HG03139 (cell line): ENCODE data around the gene RIN3.

Experiments used
- ATAC-seq: cut with Tn5 transposase; IDR thresholded peaks from one replicate; pipeline ENCODE4 v1.9.1; 2021; ENCODE audit not compliant: unreplicated experiment

Gene RIN3

DNA sequence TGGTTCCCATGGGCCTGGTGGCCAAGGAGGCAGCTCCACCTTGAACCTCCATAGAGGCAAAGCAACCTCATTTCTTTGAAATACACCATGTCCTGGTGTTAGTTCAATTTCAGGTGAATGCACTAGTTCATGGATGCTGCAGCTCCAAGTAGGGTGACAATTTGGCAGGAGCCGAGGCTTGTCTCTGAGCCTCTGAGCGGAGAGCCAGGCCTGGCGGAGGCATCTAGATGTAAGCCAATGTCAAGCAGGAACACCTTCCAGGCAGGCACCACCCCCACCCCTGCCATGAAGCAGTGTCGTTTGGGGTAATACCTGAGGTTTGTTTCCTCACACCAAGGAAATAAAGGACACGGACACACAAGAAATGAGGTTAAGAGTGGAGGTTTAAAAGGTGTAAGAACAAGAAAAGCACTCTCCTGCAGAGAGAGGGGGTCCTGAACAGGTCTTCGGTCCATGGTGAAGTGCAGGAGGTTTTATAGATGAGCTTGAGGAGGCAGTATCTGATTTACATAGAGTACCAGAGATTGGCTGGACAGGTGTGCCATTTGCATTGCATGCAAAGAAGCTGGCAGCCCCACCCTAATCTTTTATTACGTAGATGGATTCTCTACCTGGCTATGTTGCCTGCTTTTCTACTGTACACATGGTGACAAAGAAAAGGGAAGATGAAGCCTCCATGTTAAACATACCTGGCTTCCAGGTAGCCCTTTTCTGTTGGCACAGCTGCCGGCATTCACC, 60.3 kb downstream of the RIN3 start:
- no peak for ATAC-seq

DNA sequence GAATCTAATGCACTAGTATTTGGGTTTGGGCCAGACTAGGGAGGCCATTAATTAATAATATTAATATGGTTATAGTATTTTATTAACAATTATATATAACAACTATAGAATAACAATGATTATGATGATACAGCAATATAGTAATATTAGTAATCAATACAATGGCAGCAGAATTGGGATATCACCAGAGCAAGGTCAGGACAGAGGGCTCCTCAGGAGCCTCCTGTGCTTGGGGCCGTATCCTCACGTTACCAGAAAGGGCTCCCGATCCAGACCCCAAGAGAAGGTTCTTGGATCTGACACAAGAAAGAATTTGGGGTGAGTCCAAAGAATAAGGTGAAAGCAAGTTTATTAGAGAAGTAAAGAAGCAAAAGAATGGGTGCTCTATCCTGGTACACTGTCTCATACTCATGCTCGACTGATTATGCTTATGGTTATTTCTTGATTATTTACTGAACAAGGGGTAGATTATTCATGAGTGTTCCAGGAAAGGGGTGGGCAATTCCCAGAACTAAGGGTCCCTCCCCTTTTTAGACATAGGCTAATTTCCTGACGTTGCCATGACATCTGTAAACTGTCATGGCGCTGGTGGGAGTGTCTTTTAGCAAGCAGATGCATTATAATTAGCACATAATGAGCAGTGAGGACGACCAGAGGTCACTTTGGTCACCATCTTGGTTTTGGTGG, 61.6 kb downstream of the RIN3 start:
- no peak for ATAC-seq

DNA sequence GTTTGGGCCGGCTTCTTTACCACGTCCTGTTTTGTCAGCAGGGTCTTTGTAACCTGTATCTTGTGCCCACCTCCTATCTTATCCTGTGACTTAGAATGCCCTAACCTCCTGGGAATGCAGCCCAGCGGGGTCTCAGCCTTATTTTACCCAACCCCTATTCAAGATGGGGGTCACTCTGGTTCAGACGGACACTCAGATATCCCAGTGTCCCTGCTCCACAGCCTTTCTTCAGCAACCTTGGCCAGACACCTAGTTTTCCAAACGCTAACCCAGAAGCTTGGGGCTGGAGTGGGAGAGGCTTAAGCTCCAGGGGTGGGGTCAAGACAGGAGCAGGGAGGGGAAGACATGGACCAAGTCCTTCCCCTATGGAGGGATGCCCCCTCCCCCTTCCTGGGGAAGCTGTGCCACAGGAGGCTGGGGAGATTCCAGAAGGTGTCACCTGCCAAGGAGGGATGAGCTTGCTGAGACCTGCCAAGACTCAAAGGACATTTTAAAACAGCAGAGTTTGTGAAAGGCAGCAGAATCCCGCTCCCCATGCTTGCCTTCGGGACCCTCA, 62.2 kb downstream of the RIN3 start:
- ATAC-seq: no peak

DNA sequence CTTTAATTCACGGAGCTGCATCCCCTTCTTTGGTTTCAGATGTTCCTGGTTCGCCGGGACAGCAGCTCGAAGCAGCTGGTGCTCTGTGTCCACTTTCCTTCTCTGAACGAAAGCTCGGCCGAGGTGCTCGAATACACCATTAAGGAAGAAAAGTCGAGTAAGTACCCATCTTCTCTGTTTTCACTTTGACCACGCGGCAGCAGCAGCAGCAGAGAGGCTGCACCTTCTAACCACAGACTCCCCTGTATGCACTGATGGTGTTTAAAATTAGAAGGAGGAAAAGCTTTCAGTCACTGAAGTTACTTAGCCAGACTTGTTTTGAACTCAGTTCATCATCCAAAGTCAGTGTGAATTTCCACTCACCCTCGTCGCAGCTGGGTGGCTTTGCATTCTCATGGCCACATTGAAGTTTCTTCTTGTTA, 63.8 kb downstream of the RIN3 start:
- ATAC-seq: peak; percentile 70

DNA sequence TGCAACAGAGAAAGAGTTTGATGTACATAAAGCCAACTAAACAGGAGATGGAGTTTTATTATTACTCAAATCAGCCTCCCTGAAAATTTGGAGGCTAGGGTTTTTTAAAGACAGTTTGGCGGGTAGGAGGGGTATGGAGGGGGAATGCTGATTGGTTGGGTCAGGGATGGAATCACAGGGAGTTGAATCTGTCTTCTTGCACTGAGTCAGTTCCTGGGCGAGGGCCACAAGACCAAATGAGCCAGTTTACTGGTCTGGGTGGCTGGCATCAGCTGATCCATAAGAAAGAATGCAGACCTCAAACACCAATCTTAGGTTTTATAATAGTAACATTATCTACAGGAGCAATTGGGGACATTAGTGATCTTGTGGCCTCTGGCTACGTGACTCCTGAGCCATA, 64.9 kb downstream of the RIN3 start:
- ATAC-seq: no peak

DNA sequence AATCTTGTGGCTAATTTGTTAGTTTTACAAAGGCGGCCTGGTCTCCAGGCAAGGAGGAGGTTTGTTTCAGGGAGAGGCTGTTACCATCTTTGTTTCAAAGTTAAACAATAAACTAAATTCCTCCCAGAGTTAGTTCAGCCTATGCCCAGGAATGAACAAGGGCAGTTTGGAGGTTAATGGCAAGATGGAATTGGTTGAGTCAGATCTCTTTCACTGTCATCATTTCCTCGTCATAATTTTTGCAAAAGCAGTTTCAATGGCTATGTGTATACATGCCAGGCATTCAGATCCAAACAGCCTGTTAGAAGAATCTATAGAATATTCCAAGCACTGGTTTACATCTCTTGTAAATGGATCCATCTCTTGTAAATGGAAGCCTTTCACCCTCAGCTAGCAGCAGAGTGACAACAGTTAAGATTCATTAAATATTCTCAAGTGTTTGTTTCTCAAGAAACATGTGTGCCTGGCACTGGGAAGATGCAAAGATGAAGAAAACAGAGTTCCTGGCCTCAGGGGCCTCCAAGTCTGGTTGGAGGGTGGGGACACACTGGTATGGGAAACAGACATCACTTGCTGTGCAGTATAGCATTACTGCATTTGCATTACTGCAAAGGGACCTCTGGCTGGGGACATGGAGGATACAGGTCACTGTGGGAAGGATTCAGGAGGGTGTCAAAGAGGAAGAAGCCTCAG, 65.8 kb downstream of the RIN3 start:
- no peak for ATAC-seq

DNA sequence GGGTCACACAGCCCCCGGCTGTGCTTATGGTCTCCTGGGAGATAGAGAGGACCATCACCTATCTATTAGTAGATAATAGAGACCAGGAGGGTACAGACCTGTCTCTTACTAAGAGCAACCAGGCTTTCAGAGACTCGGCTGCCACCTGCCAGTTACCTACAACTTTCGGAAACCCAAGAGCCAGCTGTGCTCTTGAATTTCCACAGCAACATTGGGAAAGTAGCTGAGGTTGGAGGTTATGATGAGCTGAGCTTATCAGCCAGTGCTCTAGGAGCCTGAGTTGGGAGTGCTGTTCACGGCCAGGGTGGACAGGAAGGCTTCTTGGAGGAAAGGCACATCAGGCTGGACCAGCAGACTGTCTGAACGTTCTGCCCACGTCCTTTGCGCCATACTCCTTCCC, 67.6 kb downstream of the RIN3 start:
- no peak for ATAC-seq

DNA sequence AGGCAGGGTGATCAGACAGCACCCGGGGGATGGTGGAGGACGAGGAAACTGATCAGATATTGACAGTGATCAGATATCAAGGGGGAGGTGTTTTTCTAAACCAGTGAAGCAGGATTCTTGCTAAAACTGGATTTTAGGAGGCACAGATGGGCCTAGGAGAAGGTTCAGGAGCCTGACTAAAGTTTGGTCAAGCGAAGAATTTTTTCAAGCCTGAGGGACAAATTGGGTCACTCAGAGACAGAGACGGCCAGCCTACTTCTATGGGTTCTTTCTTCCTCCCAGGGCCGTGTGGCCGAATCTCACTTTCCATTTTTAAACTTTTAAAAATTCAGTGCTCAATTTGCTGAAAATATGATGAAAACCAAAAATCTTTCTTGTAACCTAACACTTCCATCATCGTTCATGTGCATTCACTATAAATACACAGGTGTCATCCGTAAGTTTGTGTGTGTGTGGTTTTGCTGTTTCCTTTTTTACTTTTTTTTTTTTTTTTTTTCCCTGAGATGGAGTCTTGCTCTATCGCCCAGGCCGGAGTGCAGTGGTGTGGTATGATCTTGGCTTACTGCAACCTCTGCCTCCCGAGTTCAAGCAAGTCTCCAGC, 68.5 kb downstream of the RIN3 start:
- ATAC-seq: no peak

DNA sequence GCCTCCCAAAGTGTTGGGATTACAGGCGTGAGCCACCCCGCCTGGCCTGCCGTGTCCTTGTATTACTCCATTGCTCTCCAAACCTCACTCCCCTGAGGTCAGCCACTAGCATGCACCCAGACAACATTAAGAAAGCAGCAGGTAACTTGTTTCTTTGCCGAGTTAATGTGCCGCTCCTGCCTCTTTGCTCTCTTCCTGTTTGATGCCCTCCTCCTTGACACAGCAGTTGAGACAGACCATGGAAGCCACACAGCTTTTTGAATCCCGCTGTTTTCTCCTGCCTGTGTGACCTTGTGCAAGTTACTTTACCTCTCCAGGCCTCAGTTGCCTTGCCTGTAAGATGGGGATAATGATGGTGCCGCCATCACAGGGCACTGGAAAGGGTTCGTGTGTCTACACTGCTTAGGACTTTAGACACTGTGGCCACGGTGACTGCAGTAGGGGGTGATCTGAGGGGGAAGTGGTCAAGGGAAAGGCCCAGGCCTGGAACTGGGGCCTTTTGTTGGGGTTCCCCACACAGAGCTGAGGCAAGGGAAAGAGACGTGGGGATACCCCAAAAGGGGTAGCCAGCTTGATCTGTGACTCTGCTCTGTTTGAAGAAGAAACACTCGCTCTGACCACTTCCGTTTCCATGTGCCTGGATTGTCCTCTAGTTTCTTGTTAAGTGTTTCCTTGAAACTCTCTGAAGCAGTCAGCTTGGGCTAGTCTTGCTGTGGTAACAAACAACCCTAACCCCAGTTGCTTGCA, 69.3 kb downstream of the RIN3 start:
- ATAC-seq: peak; percentile 37

DNA sequence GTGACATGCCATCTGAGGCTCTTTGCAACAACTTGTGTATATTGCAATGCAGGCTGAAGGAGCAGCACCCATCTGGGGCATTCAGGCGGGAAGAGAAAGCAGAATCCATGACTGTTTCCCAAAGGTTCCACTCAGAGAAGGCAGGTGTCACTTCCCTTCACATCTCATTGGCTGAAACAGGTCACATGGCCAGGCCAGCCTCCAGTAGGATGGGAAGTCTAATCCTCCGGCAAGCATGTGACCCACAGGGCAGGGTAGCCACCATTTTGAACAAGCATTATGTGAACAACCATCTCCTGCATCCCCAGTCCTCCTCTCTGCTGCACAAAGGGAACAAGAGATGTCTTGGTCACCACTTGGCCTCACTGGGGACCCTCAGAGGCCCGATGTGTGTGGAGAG, 70.6 kb downstream of the RIN3 start:
- no peak for ATAC-seq

DNA sequence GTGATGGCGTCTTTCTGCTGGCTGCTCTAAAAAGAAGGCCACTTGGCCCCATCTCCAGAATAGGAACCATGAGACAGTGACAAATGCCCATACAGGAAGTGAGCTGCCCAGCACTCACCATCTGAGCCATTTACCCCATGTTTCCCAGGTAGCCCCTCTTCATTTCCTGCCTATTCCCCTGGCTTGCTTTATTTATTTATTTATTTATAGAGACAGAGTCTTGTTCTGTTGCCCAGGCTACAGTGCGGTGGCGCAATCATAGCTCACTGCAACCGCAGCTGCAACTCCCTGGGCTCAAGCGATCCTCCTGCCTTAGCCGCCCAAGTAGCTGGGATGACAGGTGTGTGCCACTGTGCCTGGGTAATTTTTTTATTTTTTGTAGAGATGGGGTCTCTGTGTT, 71.2 kb downstream of the RIN3 start:
- ATAC-seq: no peak

DNA sequence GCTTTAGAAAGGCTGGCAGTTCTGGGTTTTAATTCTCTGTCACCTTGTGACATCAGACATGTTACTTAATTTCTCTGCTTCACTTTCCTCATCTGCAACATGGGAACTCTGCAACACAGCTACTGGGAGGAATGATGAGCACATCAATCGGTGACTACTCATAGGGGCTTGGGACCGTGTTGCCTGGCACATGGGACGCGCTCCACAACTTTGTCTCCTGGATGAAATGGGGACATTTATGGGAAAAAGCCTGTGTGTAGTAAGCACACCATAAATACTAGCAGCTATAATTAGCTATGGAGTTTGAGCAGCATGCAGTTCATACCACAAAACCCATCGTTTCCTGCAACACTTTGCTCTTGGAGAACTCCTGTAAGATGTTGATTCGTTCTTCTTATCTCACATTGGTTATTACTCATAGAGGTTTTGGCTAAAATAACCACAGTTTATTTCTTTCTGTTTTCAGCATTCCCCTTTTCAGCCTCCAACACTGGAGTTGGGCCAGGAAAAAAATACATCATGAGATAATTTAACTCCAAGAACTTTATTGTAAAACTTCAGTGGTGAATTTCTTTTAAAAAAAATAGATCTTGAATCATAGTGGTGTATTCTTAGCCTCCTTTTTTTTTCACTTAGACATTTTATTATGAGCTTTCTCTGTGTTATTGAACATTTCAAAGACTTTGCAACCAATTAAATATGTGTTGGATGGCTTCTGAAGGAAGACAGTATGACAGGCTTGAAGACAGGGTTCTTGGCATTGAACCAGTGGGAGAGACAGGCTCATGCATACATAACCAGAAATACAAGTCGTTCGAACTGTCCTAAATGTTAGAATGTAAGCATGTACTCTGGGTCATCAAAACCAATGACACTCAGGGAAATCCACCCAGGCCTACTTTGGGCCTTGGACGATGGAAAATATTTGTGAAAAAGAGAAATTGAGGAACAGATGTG, 72.7 kb downstream of the RIN3 start:
- ATAC-seq: no peak

DNA sequence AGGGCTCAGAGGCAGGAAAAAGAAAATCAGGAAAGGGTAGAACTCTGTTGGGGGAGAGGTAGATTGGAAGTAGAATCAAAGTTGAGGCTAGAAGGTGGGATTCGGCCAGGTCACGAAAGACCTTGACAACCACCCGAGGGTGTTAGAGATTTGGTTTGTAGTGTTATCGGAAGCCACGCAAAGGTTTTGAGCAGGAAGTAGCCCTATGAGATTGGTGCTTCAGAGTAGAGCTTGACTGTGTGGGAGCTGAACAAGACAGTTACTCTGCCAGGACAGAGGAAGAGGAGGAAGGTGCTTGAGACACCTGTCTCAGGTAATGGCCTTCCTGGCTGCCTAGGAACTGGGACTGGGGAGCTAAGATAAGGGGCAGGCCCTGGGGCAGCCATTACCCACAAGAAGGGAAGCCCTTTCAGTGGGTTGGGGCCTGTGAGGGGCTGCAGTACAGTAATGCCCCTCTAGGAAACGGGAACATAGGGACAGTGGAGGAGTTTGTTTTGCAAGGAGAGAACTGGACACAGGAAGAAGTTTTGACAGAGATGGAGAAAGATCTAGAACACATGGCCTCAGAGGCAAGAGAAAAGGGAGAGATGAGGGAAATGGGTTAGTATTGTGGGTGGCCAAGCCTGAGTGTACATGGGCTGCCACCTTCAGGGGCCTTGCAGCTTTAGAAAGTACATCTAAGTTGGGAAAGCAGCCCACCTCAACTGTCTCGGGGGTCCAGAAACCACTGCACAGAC, 73.5 kb downstream of the RIN3 start:
- ATAC-seq: no peak

DNA sequence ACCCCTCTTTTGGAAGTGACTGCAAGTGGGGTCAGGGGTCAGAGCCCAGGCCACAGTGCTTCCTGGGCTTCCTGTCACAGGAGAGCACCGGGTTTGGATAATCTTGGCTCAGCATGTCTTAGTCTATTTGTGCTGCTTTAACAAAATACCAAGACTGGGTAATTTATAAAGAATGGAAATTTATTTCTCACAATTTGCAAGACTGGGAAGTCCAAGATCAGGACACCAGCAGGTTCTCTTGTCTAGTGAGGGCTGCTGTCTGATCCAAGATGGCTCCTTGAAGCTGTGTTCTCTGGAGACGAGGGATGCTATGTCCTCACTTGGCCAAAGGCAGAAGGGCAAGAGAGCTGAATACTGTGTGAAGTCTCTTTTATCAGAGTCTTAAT, 74.1 kb downstream of the RIN3 start:
- ATAC-seq: no peak

DNA sequence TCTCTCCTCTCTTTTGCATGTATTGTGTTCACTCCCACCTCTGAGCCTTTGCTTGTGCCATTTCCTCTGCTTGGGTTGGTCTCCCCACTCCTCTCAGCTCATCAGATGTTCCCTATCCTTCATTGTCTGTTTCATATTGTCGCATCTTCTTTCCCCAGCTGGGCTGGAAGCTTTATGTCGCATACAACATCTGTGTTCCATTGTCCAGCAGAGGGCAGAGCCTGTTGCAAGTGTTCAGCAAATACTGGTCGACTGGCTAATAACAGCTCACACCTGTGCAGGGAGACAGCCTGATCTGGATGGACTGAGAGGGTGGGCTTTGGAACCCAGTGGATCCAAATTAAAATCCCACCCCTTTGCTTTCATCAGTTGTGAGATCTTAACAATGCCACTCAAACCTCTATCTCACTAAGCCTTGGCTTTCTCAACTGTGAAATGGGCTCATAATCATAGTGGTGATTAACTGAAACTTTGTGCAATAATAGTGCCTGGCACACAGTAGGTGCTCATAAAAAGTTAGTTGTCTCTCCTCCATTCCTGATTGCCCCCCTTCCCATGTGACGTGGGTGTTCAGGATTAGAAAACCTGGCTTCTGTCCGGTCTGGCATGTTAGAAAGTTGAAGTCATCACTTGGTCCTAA, 75.8 kb downstream of the RIN3 start:
- ATAC-seq: no peak

DNA sequence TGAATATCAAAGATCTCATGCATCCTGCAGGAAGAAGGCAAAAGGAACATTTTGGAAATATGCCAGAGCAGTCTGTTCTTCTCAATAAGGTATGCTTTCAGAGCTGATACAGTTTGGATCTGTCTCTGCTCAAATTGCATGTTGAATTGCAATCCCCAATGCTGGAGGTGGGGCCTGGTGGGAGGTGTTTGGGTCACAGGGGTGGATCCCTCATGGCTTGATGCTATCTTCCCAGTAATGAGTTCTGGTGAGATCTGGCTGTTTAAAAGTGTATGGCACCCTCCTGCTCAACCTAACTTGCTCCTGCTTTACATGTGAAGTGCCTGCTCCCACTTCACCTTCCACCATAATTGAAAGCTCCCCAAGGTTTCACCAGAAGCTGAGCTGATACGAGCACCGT, 76.6 kb downstream of the RIN3 start:
- no peak for ATAC-seq

DNA sequence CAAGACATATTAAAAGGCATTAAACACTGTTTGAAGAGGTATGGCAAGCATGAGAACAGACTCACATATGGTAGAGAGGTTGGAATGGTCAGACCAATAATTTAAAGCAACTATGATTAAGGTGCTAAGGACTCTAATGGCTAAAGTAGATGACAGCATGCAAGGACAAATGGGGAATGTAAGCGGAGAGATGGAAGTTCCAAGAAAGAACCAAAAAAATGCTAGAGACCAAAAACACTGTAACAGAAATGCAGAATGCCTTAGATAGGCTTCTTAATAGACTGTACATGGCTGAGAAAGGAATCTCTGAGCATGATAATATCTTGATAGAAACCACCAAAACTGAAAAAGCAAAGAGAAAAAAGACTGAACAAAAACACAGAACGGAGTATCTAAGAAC, 77.4 kb downstream of the RIN3 start:
- no peak for ATAC-seq

DNA sequence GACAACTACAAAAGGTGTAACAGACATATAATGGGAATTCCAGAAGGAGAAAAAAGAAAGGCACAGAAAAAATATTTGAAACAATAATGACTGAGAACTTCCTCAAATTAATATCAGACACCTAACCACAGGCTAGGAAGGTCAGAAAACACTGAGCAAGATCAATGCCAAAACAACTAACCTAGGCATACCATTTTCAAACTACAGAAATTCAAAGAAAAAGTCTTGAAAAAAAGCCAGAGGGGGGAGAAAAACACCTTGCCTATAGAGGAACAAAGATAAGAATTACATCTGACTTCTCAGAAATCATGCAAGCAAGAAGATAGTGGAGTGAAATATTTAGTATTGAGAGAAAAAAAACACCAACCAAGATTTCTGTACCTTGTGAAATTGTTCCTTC, 77.8 kb downstream of the RIN3 start:
- ATAC-seq: no peak

DNA sequence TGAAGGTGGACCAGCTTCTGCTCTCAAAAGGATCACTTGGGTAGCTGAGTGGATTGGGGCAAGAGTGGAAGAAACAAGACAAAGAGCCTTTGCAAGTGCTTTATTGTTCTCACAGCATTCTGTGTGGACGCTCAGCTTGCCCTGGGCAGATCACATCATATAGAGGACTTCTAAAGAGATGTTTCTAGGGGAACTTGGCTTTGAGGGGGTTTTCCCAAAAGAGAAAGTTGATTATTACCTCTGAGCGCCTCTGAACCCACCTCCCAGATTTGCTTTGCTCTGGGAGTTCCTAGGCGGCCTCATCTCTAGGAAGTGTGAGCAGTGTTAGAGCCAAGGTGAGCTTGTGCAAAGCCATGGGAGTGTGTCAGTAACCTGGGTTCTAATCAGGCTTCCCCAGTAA, 81.7 kb downstream of the RIN3 start:
- ATAC-seq: no peak
